HG02642 (cell line): ENCODE results near the gene ARID2.

ENCODE experiments used
- ATAC-seq: cut with Tn5 transposase; IDR thresholded peaks from one replicate; pipeline ENCODE4 v1.9.1; 2021; ENCODE audit warnings: mild to moderate bottlenecking; ENCODE audit not compliant: unreplicated experiment, poor library complexity

Gene ARID2

DNA sequence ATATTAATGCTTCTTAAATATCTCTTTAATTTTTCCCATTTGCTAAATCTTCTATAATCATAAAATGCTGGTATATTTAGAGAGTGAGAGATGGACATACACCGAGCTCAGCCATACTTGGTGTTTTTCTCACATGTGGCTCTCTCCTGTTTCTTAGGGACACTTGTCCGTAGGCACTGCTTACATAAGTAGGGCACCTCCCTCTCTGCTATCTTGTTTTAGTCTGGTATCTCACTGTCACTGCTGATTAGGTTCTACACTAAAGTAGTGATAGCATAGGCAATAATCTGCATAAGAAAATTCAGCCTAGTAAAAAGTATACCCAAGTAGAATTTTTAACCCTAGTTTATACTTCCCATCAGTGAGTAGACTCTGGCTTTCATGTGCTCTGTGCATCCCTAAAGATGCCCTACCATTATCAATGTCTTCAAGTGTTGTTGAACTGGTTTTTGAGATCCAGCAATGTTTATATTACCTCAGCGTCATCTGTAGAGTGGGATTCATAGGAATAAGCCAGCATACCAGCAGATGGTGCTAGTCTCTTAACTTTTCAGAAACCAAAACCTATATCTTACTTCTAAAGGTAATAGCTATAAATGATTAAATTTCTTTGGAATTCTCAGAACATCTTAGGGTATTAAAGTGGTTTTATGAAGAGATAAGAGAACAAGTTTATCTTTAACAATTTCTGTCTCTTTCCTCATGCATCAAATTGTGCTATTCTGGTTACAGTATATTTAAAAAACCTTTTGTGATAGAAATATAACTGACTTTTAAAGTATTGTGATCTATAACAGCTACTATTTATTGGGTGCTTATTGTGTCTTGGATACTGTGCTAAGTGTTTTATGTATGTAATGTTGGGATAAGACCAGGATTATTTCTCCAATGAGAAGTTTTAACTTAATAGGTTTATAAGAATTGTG lies 32.9 kb downstream of the ARID2 start:
- ATAC-seq: no peak

- no peak for ATAC-seq
These were observed 33.9 kb downstream of the ARID2 start for GRCh38 chr12:45763381-45763780.

DNA sequence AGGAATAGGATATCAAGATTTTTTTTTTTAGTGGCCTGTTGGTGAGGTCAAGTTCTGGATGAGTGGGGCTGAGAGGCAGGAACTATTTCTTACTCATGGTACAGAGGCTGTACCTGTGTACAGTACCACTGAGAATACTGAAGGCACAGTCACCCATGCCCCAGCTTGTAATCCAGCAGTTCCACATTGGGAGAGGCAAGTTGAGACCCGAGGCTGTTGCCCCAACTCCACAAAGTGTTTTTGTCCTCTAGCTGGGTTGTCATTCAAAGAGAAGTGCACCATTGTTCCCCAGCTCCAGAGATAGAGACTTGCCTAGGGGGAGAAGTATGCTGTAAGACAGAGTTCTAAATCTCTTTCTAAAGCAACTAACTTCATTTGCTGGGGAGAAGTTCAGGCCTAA lies 38.7 kb downstream of the ARID2 start:
- no peak for ATAC-seq

DNA sequence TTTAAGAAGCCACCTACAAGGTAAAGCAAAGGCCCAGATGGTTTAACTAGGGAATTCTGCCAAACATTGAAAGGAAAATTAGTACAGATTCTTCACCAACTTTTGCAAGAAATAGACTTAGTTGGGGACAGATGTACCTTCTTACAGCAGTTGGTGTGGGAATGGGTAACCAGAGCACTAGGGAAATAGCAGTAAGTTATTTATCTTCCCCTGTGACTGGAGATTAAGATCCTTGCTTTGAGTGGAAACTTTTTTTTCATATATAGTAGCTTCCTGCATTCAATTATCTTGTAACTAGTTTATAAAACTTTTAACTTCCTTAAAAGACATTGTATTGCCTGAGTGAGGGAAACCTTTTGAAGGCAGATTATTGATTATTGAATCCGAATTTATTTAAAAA lies 44.2 kb downstream of the ARID2 start:
- ATAC-seq: no peak

GRCh38 chr12:45774508-45775162 lies 45.1 kb downstream of the ARID2 start:
- no peak for ATAC-seq

- ATAC-seq: no peak
These were observed 46.0 kb downstream of the ARID2 start for GRCh38 chr12:45775465-45775864.

- no peak for ATAC-seq
These were observed 46.5 kb downstream of the ARID2 start for GRCh38 chr12:45775964-45776363.

DNA sequence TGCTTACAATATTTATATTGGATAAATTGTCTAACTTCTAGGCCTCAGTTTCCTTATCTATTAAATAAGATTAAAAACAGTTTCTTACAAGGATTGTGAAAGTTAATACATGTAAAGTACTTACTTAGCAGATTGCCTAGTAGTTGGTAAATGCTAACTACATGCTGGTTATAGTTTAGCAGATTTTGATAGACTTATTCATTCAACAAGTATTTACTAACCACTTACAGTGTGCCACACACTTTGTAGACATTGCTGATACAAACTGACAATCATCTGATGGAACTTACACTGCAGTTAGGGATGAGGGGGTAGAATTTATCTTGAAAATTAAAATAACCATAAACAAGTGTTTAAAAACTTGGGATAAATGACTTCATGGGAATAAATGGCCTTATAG lies 50.4 kb downstream of the ARID2 start:
- ATAC-seq: no peak

- ATAC-seq: no peak
These were observed 51.6 kb downstream of the ARID2 start for GRCh38 chr12:45781080-45781479.

DNA sequence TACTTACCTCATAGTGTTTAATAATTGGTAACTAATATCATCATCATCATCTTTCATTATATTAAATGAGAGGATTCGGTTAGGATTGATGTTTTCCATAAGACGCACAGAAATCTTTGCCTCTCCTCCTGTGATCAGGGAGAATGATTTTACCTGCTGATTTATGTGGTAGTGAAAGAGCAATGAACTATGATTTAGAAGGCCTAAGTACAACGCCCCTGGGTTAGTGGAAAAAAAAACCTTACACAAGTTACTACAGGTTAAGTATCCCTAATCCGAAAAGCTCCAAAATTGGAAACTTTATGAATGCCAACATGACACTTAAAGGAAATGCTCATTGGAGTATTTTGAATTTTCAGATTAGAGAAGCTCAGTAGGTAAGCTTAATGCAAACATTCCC lies 55.8 kb downstream of the ARID2 start:
- no peak for ATAC-seq

DNA sequence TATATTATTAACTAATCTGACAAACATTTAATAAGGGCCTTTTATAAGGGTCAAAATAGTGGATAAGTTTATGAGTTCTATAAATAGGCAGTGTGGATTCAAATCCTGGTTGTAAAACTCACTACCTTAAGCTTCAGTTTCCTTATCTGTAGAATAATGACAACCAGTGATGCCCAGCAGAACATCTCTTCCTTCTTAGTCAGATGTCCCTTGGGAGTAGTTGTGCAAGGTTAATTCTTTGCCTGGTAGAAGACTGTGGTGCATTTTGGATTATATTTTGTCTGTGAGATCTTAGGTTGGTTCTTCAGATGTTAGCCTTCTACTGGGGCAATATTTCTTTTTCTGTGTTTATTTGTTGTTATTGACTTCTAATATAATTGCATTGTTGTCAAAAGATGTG lies 59.5 kb downstream of the ARID2 start:
- ATAC-seq: no peak

DNA sequence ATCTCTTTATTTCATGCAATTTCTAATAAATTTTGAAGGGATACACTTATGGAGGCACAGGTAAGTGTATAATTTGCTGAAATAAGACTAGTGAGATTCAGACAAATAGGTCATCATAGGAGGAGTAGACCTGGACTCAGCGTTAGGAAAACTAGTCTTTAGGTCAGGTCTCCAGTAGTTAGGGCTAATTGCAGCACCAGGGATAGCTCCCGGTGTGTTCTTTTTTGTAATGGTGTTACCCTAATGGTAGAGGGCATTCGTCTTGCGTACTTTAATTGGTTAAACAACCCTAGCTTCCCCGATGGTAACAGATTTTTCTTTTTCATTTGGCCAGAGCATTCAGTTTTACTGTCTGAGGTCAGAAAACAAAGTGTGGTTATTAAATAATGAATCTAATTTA lies 64.9 kb downstream of the ARID2 start:
- ATAC-seq: no peak

DNA sequence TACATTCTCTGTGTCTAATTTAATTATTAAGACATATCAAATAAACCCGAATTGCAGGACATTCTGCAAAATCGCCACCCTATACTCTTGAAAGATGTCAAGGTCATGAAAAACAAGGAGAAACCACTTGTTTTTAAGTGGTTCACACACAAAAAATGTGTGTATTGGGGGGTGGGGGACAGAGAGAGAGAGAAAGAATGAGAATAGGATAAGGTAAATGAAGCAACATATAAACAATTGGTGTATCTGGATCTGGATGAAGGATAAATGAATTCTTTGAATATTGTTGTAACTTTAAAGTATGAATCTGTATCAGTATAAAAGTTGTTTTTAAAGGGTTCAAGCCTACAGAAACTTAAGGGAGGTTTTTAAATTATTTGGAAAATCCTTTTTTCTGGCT lies 72.1 kb downstream of the ARID2 start:
- no peak for ATAC-seq

DNA sequence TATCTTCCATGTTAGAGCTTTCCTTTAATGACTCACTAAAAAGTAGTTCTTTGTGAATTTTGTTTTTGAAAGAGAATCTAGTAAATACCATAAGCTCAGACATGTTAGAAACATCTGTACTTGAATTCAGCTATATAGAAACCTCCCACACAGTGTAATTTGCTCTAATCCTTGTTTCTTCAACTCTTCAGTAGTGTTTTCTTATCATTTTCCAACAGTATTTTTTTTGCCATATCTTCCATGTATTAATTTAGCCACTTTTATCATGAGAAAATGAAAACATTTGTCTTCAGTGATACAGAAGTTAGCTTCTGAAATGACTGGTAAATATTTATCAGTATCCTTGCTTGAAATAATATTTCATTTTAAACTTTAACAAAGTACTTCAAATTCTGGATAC lies 73.6 kb downstream of the ARID2 start:
- ATAC-seq: no peak

DNA sequence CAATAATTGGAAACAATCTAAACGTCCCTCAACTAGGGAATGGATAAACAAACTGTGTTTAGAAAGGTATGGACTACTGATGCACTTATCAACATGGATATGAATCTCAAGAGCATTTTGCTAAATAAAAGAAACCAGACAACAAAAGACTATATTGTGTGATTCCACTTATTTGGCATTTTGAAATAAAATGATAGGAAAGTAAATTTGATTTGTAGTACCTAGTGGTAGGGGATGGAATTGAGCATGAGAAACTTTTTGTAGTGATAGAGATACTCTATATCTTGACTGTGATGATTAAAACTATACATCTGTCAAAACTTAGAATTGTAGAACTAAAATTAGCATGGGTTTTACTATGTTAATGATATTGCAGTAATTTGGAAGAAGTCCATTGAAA lies 87.1 kb downstream of the ARID2 start:
- no peak for ATAC-seq

GRCh38 chr12:45827974-45828373 lies 98.5 kb downstream of the ARID2 start:
- peak; percentile 17 for ATAC-seq

DNA sequence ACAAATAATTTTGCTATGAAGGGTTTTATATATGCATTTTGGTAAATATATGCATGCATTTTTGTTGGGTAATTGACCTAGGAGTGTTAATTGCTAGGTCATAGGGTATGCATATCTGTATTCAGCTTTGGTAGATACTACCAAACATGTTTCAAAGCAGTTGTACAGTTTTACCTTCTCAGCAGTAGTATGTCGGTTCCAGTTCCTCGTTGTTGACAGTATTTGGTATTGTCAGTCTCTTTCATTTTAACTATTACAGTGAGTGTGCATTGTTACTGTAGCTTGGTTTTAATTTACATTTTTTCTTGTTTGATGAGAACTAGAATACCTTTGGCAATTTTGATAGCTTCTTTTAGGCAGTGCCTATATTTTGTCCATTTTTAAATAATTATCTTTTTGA lies 98.9 kb downstream of the ARID2 start:
- ATAC-seq: peak; percentile 73

- ATAC-seq: no peak
These were observed 102.1 kb downstream of the ARID2 start for GRCh38 chr12:45831590-45831989.

GRCh38 chr12:45833401-45833800 lies 103.9 kb downstream of the ARID2 start:
- ATAC-seq: no peak

- no peak for ATAC-seq
These were observed 105.3 kb downstream of the ARID2 start for GRCh38 chr12:45834809-45835208.

- no peak for ATAC-seq
These were observed 110.4 kb downstream of the ARID2 start for GRCh38 chr12:45839917-45840316.

DNA sequence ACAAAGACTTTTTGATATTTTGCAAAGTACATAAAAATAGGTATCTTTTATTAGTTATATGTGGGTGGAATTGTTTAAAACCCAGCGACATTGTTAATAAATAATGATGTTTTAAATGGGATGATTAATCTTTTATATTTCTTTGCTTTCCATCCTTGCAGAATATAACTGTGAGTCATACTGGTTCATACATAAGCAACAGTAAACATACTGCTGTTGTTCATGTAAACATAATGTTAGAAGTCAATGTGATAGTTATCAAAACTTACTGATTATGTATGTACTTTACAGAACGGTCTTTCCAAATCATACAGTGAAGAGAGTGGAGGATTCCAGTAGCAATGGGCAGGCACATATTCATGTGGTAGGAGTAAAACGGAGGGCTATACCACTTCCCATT lies 119.8 kb downstream of the ARID2 start:
- no peak for ATAC-seq
